CD4-positive, alpha-beta T cell treated with Interleukin-2 at 100 ng/mL for 4 hours (primary cell): Measurements from ENCODE around the gene OR3A3.
"Not testable (repeated sequence)": the region's sequence is repeated elsewhere in the genome, so short reads cannot be mapped to it uniquely, and the experiment has no call there.

ENCODE experiments used
- DNase-seq: peaks from one replicate; pipeline ENCODE4 v3.0.0-alpha.2; 2020; ENCODE audit warnings: low spot score

The OR3A3 gene

DNA sequence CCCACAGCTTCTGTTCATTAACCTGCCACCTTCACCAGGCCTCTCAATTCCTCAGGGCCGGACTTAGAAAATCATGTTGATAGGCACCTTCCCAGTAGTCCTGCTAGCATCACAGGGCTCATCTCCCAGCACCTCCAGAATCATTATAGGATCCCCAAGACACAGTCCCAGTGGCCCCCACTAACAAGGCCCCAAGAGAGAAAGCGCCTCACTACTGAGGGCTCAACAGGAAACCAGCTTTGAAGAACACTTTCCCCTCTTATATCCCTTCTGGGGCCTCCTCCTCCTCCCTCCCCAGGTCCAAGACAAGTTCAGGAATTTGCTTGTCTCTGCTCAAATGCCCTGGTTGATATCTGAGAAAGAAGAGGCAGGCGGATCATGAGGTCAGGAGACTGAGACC is at the start of gene OR3A3:
Gene OR3A3 (plus strand): TSS at position 301 of the 400 bp plus-strand sequence.
- no peak for DNase-seq

DNA sequence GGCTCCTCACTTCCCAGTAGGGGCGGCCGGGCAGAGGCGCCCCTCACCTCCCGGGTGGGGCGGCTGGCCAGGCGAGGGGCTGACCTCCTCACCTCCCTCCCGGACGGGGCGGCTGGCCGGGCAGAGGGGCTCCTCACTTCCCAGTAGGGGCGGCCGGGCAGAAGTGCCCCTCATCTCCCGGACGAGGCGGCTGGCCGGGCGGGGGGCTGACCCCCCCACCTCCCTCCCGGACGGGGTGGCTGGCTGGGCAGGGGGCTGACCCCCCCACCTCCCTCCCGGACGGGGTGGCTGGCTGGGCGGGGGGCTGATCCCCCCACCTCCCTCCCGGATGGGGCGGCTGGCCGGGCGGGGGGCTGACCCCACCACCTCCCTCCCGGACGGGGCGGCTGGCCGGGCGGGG is 40.0 kb upstream of the OR3A3 start:
- not testable (repeated sequence) for DNase-seq

DNA sequence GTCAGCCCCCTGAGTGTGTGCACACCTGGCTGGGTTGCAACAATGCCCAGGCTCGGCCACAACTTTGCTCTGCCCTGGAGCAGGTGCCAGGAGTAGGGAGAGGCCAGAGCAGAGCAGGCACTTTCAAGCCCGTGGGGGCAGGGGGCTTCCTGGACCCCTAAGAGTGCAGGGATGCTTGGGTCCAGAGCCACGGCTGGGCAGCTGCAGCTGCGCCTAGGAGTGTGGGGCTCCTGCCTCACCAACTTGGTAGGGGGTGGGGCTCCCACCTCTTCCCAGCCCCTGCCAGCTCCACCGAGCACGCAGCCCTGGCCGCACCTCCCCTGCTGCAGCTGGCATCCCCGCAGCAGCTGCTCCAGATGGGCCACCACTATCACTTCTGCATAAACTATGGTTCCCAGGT is 32.8 kb upstream of the OR3A3 start:
- DNase-seq: no peak

DNA sequence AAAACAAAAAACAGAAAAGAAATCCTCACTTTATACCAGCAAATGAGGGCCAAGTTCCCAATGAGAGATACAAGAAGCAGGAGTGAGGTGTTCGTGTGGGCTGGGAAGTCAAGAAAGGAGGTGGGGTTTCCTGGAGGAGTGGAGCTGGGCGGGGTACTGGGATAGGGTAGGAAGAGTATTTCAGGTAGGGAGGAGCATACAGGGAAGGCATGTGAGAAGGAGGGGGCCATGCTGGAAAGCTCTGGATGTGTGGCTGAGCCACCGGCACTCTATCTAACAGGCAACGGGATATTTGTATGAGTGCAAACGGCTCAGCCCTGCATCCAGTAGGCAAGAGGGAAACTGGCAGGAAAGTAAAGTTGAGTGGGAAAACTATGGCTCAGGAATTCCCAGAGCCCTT is 29.2 kb upstream of the OR3A3 start:
- DNase-seq: no peak

DNA sequence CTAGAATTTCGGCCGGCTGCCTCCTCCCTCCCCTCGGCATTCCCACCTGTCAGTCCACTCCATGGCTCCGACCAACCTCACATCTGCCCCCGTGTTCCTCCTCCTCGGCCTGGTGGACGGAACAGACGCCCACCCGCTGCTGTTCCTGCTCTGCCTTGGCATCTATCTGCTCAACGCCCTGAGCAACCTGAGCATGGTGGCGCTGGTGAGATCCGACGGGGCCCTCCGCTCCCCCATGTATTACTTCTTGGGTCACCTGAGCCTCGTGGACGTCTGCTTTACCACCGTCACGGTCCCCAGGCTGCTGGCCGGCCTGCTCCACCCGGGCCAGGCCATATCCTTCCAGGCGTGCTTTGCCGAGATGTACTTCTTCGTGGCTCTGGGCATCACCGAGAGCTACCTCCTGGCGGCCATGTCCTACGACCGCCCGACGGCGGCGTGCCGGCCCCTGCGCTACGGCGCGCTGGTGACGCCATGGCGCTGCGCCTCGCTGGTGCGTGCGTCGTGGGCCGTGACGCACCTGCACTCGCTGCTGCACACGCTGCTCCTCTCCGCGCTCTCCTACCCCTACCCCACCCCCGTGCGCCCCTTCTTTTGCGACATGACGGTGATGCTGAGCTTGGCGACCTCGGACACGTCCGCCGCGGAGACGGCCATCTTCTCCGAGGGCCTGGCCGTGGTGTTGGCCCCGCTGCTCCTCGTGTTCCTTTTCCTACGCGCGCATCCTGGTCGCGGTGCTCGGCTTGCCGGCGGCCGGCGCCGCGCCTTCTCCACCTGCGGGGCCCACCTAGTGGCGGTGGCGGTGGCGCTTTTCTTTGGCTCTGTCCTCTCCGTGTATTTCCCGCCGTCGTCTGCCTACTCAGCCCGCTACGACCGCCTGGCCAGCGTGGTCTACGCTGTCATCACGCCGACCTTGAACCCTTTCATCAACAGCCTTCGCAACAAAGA is 25.0 kb upstream of the OR3A3 start, which contains the start of gene OR3A2:
Gene OR3A2 (minus strand): TSS at position 440 of the 948 bp plus-strand sequence.
- DNase-seq: no peak

DNA sequence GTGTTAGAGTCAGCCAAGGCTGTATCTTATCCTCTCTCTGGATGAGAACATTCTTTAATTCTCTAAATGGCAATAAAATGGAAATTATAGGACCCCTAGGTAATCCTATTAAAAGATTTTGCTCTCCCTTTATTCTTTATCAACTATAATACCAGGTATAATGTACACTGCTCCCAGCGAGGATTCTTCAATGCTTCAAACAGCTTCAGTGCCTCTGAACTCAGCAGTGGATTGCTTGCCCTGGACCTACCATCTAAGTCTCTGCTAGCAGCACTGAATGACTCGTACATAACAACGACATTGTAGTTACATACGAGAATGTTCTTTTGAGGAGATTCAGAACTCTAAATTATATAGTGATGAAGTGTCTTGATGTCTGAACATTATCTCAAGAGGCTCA is 21.4 kb upstream of the OR3A3 start:
- no peak for DNase-seq

DNA sequence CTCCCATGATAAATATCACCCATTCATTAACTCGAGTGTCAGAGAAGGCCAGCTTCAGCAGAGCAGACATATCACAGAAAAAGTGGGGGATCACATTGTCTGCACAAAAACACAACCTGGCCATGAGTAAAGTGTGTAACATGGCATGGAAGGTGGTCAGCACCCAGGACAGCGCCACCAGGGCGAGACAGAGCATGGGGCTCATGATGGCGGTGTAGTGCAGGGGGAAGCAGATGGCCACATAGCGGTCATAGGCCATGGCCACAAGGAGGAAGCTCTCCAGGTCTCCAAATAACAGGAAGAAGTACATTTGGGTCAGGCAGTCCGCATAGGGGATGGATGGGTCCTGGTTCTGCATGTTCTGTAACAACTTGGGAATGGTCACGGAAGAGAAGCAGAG is 13.4 kb upstream of the OR3A3 start:
- DNase-seq: not testable (repeated sequence)

DNA sequence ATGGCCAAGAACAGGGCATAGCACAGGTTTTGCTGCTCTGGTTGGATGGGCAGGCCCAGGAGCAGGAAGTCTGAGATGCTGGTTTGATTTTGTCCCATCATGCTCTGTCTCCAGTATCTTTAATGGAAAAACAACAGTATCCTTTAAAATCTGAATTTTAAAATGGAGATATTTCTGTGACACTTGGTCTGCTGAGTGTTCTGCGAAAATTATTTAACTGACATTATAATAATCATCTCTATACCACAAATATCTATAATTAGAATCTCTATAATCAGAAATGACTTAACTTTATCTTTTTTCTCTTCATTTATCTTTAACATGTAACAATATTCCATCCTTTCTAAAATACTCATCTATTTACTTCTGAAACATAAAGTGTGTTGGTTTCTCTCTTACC is 12.9 kb upstream of the OR3A3 start, which contains the start of gene OR1E1:
Gene OR1E1 (minus strand): TSS at position 101 of the 400 bp plus-strand sequence. CDS start 0 bp downstream, at position 101.
- DNase-seq: no peak

DNA sequence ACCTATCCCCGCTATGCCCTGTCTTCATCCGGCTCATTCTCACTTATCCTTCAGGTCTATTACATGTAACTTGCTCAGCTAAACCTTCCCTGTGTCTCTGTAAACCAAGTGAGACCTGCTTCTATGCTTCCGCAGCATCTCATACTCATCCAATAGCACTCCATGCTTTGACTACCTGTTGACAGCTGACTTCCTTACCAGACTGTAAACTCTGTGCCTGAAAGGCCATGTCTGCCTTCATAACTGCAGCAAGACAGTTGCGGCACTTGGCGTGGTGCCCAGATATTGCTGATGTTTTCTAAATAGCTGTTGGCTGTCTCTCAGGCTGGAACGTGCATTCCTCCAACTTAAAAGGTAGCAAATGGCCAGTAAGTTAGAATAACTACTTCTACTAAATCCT is 11.1 kb upstream of the OR3A3 start:
- no peak for DNase-seq

DNA sequence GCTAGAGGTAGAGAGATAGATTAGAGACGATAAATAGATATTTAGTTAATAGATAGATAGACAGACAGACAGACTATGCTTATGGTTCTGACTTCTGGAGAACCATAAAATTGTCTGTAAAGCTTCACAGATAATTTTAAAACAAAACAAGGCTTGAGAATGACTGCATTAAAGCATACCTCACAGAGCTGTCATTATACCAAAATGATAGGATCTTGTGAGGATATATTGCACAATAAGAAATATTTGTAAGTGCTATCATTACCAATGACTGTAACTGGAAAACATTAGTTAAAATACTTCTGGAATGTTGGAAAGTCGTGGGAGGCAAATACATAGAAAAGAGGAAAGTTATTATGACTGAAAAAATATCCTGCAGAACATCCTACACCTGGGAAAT is 9.4 kb upstream of the OR3A3 start:
- DNase-seq: no peak

DNA sequence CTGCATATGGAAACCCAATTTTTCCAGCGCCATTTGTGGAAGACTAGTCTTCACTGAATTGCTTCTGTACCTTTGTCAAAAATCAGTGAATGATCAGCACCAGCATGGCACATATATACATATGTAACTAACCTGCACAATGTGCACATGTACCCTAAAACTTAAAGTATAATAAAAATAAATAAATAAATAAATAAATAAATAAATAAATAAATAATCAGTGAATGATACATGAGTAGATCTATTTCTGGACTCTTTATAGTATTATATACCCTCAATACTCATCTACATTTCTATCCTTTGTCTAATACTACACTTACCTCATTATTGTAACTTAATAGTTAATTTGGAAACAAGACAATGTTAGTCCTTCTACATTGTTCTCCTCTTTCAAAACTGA is 7.3 kb upstream of the OR3A3 start:
- DNase-seq: not testable (repeated sequence)

DNA sequence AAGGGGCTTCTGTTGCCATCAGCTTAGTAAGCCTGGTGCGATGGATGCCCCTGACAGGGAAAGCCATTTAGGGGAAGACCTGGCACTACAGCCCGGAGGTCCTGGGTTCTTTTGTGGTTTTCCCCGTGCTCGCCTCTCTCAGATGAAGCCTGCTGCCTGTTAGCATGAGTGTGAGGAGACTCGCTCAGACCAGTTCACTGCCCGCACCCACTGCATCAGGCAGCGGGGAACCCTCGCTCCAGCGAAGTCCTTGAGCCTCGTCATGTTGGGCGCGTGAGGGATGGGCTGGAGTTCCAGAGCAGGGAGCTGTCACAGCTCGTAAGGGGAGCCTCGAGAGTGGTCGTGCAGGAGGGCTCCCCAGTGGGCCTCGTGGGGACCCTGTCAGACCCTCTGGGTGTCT is 1.0 kb downstream of the OR3A3 start:
- not testable (repeated sequence) for DNase-seq

DNA sequence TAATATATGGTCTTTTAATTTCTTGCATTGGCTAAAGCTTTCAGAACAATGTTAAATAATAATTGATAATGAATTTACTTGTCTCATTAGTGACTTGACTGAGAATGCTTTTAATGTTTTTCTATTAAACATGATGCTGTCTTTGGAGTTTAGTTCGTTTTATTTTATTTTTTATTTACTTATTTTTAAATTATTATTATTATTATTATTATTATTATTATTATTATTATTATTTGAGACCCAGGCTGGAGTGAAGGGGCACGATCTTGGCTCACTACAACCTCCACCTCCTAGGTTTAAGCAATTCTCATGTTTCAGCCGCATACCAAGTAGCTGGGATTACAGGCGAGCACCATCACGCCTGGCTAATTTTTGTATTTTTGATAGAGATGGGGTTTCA is 4.4 kb downstream of the OR3A3 start:
- no peak for DNase-seq

DNA sequence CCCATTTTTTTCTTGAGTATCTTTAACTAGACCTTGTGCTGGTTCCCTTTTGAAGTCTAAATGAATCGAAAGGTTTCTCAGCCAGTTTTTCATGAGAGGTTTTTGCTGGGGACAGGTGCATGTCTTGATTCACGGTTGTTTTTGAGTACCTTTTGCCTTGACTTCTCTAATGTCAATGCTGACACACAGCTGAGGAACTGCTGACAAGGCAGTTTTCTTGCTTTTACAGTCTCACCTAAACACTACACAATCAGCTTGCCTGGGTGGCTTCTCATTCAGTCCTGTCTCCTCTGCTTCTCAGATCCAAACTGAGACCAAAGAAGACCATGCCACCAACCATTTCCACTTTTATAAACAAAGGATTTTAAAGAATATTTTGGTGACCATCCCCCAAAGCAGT is 7.1 kb downstream of the OR3A3 start:
- no peak for DNase-seq

DNA sequence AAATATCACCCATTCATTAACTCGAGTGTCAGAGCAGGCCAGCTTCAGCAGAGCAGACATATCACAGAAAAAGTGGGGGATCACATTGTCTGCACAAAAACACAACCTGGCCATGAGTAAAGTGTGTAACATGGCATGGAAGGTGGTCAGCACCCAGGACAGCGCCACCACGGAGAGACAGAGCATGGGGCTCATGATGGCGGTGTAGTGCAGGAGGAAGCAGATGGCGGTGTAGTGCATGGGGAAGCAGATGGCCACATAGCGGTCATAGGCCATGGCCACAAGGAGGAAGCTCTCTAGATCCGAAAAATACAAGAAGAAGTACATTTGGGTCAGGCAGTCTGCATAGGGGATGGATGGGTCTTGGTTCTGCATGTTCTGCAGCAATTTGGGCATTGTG is 22.0 kb downstream of the OR3A3 start:
- DNase-seq: not testable (repeated sequence)

DNA sequence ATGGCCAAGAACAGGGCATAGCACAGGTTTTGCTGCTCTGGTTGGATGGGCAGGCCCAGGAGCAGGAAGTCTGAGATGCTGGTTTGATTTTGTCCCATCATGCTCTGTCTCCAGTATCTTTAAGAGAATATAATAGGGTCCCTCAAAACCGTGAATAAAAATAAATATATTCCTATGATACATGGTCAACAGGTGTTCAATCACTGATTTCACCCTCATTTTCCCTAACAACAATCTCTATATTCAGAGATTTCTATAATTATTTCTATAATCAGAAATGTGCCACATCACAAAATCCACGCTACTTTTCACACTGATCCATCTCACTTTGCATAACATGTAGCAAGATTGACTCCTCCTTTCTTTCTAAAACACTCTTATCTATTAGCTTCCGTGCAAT is 22.6 kb downstream of the OR3A3 start, which contains the start of gene OR1E2:
Gene OR1E2 (minus strand): TSS at position 101 of the 400 bp plus-strand sequence. CDS start 0 bp downstream, at position 101.
- no peak for DNase-seq

DNA sequence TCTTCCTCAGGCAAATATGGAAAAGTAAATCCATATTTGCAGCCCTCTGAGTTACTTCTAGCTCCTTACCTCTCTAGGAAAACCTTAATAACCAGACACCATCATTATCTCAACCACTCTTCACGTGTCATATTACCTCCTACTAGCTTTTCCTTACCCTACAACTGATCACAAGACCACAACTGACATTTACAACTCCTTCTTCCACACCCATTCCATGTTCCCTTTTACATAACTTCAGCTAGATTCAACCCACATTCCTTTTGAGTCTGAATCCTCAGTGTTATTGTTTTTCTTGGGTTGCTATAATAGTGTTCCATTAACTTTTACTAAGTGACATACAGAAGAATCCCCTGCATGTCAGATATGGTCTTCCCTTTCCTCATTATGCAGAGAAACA is 27.2 kb downstream of the OR3A3 start:
- no peak for DNase-seq

DNA sequence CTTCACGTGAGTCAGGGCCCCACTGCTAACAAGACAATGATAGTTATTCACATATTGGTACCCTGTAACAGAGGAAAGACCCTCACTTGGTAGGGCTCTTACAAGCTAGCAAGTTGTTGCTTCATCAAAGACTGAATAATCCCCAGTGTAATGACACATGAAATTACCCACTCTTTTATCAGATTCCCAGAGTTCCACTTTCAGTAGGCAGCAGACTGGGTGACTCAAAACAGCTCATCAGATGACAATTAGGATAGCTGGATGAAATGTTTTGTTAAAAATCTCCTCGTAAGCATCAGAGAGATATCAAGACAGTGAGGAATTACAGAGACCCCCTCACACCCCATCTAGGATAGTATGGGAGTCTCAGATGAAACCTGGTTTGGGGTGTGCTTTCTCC is 29.3 kb downstream of the OR3A3 start:
- DNase-seq: no peak

DNA sequence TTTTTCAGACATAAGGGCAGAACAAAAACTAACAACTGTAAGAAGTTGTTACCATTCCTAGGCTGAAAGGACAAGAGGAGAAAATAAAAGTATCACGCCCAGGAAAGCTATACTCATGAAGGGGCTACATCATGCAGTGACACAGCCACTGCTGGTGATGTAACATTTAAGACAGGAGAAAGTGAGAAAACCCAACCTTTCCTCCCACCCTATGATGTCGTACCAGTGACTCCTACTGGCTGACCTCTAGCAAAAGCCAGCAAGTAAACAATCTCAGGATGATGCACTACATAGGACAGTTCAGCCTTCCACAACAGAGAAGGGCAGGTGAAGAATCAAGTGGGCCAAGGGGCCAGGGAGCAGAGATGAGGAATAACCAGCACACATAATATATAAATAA is 36.5 kb downstream of the OR3A3 start:
- no peak for DNase-seq

DNA sequence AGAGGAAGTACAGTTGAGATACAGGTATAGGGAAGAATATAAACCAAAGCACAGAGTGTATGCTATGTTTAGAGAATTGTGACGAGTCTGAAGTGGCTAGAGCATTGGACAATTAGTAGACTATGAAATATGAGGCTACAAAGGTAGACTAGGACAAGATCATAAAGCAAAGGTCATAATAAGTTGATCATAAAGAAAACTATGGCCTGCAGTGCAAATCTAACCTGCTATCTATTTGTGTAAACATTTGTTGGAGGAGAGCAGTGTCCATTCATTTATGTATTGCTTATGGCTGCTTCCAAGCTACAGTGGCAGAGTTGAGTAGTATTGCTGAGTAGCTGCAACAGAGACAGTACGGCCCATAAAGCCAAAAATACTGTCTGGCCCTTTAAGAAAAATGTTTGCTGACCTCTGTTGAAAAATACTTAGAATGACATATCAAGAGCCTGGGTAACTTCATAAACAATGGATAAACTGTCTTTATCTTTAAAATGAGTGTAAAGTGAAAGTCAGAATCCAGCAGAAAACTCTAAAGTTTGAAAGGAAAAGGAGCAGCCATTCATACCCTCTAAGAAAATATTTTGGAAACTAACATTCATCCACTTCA is 37.0 kb downstream of the OR3A3 start:
- no peak for DNase-seq

DNA sequence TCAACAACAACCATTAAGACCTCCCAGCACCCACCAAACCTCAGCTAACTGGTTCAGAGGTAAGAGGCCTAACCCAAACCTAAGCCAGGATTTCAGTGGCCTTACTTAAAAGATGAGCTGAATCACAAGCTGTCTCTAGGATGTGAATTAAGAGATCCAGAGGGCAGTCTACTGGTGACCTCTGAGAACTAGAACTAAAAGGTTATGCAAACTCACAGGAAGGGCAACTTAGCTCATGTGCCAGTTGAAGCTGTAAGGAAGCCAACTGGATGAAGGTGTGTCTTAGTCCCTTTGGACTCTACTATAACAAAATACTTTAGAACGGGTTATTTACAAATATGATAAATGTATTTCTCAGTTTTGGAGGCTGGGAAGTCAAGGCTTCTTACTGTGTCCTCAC is 55.2 kb downstream of the OR3A3 start:
- not testable (repeated sequence) for DNase-seq

DNA sequence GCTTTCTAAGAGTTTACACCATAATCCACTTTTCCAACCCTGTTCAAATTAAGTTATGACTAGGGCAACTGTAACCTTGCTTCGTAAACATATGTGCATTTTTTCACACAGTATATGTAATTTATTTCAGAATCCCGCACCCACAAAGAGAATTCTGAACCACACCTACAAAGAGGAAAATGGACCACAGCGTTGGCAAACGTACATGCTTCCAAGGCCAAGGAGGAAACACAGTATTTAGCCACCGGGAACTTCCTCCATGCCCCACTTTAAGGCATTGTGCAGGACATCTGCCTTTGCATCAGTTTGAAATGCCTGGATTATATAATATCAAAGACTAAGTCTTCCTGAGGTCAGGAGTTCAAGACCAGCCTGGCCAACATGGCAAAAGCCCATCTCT is 58.4 kb downstream of the OR3A3 start:
- DNase-seq: no peak

DNA sequence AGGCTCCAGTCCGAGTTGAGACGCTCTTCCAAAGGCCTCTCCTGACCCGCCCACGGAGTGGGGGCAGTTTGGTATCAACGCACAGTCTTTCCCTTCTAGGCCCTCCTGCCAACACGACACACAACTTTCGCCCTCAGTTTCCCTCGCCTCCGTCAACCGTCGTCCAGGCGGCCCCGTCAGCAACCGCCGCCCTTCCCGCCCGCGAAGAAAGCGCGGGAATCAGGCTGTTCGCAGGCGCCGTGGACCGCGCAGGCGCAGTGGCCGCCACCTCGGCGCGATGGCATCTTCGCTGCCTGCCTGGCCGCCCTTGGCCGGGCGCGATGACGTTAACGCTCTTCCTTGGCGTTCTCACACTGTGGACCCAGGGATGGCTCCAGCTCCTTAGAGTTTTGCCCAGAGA is 60.4 kb downstream of the OR3A3 start, which contains the start of gene SPATA22:
Gene SPATA22 (minus strand): TSS at position 221 of the 400 bp plus-strand sequence. CDS start 2,494 bp downstream, outside the sequence.
- DNase-seq: no peak
